Activated B cell treated with CpG ODN at 0.5 μM for 24 hours (primary cell): ENCODE results near the gene PAX3. TPM values are rescaled to one million over a fixed set of nuclear protein-coding genes. Genes with fewer than 3 reads are reported as not detected.

Source experiments
- ATAC-seq: fragments of 200-7000 bp; cut with Tn5 transposase; one replicate; pipeline ENCODE4 v1.10.0; 2021; ENCODE audit warnings: low read depth, mild to moderate bottlenecking, moderate library complexity
- CTCF ChIA-PET: fragments of 350-600 bp; sonication (Branson Sonifier 250); formaldehyde crosslinking; loops from one replicate; lab custom pipeline; 2021; ENCODE audit warnings: antibody characterized with exemption; lab: Charles Lee
- POLR2A ChIA-PET: fragments of 350-600 bp; sonication (Branson Sonifier 250); formaldehyde crosslinking; loops from one replicate; lab custom pipeline; 2021; ENCODE audit warnings: antibody characterized with exemption; lab: Charles Lee
- DNase-seq: peaks from one replicate; pipeline ENCODE4 v3.0.0; 2022
- H3K27ac Mint-ChIP-seq: one replicate; pipeline ENCODE4 v1.8.0; 2020; ENCODE audit warnings: mixed read lengths
- H3K27me3 Mint-ChIP-seq: one replicate; pipeline ENCODE4 v1.8.0; 2021; ENCODE audit warnings: mixed read lengths
- H3K36me3 Mint-ChIP-seq: one replicate; pipeline ENCODE4 v1.8.0; 2021; ENCODE audit warnings: low read depth, mixed read lengths
- H3K4me1 Mint-ChIP-seq: one replicate; pipeline ENCODE4 v1.8.0; 2021; ENCODE audit warnings: mixed read lengths
- H3K4me3 Mint-ChIP-seq: one replicate; pipeline ENCODE4 v1.8.0; 2020; ENCODE audit warnings: mild to moderate bottlenecking, mixed read lengths
- H3K9me3 Mint-ChIP-seq: one replicate; pipeline ENCODE4 v1.8.0; 2020; ENCODE audit warnings: mixed read lengths
- intact Hi-C: fragments of 100-400 bp; cut with micrococcal nuclease; formaldehyde crosslinking; loops from one replicate; pipeline ENCODE4 v1.15.1; 2024
- total RNA-seq: library from RNA; stranded (reverse); gene quantifications from 2 replicates; pipeline ENCODE4 v1.2.3, GENCODE V29; 2022
- TF ChIP-seq, protein P1 (sequence below): fragments of 200-600 bp; IDR thresholded peaks from one replicate; pipeline ENCODE4 v1.8.0; 2022; ENCODE audit warnings: antibody characterized with exemption, mild to moderate bottlenecking

PAX3 gene
- total RNA-seq, 1 donor from 2014 or later: not detected

- ChIA-PET POLR2A (no interaction called here), CTCF (no interaction called here)
- ATAC-seq (no peak), DNase-seq (no peak)
- peaks cover 2% of the 10 kb centered on the region for H3K27me3 Mint-ChIP-seq
- H3K4me1 Mint-ChIP-seq: no peaks in the 10 kb centered on the region
- intact Hi-C loops: no loop called here
- TF ChIP-seq, protein P1, sequence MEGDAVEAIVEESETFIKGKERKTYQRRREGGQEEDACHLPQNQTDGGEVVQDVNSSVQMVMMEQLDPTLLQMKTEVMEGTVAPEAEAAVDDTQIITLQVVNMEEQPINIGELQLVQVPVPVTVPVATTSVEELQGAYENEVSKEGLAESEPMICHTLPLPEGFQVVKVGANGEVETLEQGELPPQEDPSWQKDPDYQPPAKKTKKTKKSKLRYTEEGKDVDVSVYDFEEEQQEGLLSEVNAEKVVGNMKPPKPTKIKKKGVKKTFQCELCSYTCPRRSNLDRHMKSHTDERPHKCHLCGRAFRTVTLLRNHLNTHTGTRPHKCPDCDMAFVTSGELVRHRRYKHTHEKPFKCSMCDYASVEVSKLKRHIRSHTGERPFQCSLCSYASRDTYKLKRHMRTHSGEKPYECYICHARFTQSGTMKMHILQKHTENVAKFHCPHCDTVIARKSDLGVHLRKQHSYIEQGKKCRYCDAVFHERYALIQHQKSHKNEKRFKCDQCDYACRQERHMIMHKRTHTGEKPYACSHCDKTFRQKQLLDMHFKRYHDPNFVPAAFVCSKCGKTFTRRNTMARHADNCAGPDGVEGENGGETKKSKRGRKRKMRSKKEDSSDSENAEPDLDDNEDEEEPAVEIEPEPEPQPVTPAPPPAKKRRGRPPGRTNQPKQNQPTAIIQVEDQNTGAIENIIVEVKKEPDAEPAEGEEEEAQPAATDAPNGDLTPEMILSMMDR: no peak
- no peak overlapping the region for H3K4me3 Mint-ChIP-seq
- no peaks in the 10 kb centered on the region for H3K36me3 Mint-ChIP-seq
- H3K9me3 Mint-ChIP-seq: no peaks in the 10 kb centered on the region
- no peak overlapping the region for H3K27ac Mint-ChIP-seq
These were observed 95.8 kb downstream of the PAX3 start for GRCh38 chr2:222203041-222203440.

GRCh38 chr2:222196159-222196558 lies 102.6 kb downstream of the PAX3 start:
- Mint-ChIP-seq H3K27me3 (peaks cover 2% of the 10 kb centered on the region), H3K36me3 (no peaks in the 10 kb centered on the region), H3K4me3 (no peak overlapping the region), H3K27ac (no peak overlapping the region), H3K4me1 (no peaks in the 10 kb centered on the region), H3K9me3 (no peaks in the 10 kb centered on the region)
- DNase-seq (no peak), ATAC-seq (no peak)
- ChIA-PET CTCF (no interaction called here), POLR2A (no interaction called here)
- TF ChIP-seq, protein P1: no peak
- intact Hi-C loops: no loop called here

DNA sequence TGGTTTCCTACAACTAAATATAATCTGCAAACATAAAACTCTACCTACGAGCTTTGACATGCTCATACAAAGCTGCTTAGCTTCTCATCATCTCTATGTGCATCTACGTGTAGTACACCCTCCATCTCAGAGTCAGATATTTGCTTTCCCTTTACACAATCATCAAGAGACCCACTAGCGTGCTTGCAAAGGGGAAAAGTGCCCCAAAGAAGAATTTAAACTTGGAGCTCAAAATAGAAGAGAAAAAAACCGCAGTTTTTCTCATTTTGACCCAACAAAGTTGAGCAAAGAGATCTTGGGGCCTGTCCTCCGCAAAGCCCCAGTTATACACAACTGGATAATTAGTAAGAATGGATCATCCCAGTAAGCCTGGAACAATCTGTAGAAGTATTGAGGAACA lies 104.1 kb downstream of the PAX3 start:
- Mint-ChIP-seq H3K36me3 (no peaks in the 10 kb centered on the region), H3K27ac (no peak overlapping the region), H3K4me1 (no peaks in the 10 kb centered on the region), H3K4me3 (no peak overlapping the region), H3K27me3 (peaks cover 2% of the 10 kb centered on the region), H3K9me3 (no peaks in the 10 kb centered on the region)
- CTCF ChIA-PET: no interaction called here
- no peak for DNase-seq
- no peak for ATAC-seq
- intact Hi-C loops: no loop called here
- POLR2A ChIA-PET: interaction anchor here (0.7 kb wide), 1 partner anchor 34 kb away, joined by 3 read pairs; no protein-coding TSS in a partner anchor
- TF ChIP-seq, protein P1: no peak

DNA sequence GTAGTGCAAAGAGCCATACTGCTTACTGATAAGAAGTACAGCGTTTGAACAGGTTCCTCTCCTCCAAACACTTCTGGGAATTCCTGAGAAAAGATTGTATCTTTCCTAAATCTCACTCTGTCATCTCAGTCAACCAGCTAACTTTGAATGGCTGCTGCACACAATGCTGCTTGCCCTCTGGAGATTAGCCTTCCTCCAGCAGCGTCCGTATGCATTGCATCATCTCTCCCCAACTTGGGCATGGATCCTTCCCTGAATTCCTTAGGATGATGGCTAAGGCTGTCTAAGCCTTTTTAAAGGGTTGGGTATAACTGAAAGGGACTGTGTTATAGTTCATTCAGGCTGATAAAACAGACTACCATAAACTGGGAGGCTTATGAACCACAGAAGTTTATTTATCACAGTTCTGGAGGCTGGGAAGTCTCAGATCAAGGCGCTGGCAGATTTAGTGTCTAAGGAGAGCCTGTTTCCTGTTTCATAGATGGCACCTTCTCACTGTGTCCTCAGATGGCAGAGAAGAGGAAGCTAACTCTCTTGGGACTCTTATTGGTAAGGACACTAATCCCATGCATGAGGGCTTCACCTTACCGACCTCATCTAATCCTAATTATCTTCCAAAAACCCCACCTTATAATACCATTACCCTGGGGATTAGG lies 105.3 kb downstream of the PAX3 start:
- no peaks in the 10 kb centered on the region for H3K9me3 Mint-ChIP-seq
- no peaks in the 10 kb centered on the region for H3K4me1 Mint-ChIP-seq
- no peak for ATAC-seq
- TF ChIP-seq, protein P1: no peak
- intact Hi-C loops: no loop called here
- H3K27me3 Mint-ChIP-seq: peaks cover 2% of the 10 kb centered on the region
- H3K4me3 Mint-ChIP-seq: no peak overlapping the region
- no peaks in the 10 kb centered on the region for H3K36me3 Mint-ChIP-seq
- no peak overlapping the region for H3K27ac Mint-ChIP-seq
- POLR2A ChIA-PET: no interaction called here
- CTCF ChIA-PET: no interaction called here
- no peak for DNase-seq

DNA sequence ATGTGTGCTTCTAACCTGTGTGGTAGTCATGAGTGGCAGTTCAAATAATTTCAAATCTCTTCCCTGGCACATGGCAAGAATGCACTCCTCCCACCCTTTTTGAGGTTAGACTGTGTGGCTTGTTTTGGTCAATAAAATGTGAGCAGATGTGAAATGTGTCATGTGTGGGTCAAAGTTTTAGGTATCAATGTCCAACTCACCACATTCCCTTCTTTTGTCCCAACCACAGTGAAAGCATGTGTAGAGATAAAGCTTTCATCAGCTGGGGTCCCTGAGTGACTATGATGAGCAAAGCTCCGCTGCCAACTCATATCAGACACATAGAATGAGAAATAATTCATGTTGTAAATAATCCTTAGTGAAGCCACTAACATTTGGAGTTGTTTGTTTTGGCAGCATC lies 118.2 kb downstream of the PAX3 start:
- Mint-ChIP-seq H3K36me3 (no peaks in the 10 kb centered on the region), H3K4me3 (no peak overlapping the region), H3K27ac (no peak overlapping the region), H3K4me1 (no peaks in the 10 kb centered on the region), H3K27me3 (no peaks in the 10 kb centered on the region), H3K9me3 (no peaks in the 10 kb centered on the region)
- TF ChIP-seq, protein P1: no peak
- no peak for DNase-seq
- intact Hi-C loops: no loop called here
- CTCF ChIA-PET: no interaction called here
- ATAC-seq: no peak
- POLR2A ChIA-PET: no interaction called here
